ENCODE data around the gene ADGRB3.
"Not testable (repeated sequence)": the region's sequence is repeated elsewhere in the genome, so short reads cannot be mapped to it uniquely, and the experiment has no call there.

The ADGRB3 gene

DNA sequence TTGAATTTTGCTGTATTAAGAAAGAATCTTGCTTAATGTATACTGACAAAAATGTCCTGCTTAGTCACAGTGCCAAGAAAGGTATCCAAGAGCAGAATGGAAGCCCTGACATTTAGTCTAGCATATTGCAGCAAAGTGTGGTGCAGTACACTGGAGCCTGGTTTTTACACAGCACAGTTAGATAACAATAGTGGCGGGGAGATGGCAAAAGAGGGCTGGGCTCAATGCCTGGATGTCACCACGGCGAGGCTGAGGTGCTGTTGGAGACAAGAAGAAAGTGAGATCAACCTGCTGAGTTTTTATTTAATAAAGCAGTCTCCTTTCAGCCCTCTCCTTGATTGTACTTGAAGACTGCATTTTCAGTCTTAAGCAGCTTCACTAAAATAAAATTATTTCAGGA is 735.7 kb downstream of the ADGRB3 start:
- no peak for DNase-seq

DNA sequence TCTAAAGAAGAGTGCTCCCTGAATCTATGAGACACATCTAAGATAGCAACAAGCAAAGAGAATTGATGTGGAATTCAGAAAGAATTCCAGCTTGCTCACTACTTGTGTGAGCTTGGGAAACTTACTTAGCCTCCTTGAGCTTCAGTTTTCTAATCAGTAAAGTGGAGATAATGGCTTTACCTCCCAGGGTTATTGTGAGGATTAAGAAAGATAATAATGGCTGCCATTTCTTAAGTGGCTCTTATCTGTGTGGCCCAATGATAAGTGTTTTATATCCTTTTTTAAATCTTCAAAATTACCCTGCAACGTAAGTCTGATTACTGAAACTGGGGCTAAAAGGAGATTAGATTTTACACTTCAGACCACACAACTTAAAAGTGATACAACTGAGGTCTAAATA is 743.2 kb downstream of the ADGRB3 start:
- DNase-seq: no peak

DNA sequence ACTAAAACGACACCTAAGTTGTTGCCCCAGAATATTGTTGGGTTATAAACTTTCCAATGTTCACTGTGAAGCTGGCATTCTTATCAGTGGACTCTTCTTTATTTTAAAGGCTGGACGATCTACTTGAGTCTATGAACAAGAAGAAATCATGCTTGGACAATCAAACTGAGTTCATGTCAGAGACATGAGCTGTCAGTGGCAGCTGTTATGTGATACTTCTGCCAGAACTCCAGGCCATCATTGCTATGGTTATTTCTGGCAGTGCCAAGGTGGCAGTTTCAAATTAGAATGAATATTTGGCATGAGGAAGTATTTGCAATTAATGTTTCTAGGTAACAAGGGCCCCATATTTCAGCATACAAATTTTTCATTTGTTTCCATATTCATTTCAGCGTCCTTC is 744.4 kb downstream of the ADGRB3 start:
- no peak for DNase-seq

DNA sequence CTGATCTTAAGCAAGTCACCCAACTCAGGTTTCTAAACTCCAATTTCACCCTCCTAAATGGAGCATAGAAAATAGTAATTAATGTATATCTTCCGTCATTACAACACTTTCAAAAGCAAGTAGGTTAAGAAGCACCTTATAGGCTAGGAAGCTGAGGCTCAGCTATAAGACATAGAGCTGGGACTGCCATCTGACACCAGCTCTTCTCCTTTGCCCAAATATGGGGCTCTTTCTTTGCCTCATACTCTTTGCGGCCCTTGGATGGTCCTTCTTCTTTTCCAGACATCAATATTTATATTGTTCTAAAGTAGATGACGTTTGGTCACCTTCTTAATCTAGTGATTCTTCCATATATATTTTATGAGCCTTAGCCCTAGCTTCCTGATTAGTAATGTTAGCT is 748.5 kb downstream of the ADGRB3 start:
- no peak for DNase-seq

DNA sequence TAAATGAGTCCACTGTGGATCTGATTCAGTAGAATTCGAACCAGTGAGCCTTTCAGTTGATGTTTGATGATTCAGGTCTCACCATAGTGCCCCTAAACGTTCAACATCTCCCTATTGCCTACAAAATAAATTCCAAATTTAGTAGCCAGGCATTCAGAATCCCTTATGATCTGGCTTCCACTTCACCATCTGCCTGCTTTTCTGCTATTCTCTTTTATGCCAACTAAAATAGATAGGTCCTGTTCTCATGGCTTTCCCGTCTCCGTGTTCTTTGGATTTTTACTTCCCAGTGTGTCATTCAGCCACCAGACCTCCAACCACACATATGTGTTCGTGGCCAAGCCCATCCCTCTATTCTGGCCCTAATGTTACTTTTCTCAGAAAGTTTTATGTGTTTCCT is 751.3 kb downstream of the ADGRB3 start:
- DNase-seq: no peak

DNA sequence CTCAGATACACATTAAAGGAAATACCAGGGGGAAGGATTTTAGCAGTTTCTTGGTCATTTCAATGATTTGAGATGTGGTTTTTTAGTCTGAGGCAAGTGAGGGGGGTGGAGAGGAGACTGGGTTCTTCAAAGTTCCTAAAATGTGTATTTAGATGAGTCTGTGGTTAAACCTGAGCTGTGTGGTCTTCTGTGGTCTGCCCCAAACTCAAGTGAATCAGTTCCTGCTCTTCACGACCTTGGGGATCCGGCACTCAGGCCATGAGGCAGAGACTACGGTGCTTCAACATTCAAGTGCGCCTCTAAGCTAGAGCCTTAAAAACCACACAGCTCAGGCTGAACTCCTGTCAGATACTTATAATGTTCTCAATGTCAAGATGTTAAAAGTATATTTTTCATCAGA is 755.0 kb downstream of the ADGRB3 start:
- no peak for DNase-seq

DNA sequence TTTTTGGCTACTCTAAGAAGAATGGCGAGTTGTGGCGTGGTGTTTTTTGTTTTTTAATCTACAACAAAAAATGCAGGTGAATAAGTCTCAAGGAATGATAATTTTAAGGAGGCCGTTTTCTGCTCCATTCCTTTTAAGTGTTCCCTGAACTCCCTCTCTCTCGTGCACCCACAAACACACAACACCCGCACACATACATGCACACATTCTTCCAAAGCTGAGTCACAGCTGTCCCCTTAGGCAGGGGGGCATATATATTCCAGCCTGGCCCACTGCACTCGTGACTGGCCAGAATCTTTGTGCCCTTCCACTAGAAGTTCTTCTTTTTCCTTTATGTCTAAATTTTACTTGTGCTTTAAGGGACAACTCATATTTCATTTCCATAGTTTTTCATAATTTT is 756.0 kb downstream of the ADGRB3 start:
- DNase-seq: no peak

DNA sequence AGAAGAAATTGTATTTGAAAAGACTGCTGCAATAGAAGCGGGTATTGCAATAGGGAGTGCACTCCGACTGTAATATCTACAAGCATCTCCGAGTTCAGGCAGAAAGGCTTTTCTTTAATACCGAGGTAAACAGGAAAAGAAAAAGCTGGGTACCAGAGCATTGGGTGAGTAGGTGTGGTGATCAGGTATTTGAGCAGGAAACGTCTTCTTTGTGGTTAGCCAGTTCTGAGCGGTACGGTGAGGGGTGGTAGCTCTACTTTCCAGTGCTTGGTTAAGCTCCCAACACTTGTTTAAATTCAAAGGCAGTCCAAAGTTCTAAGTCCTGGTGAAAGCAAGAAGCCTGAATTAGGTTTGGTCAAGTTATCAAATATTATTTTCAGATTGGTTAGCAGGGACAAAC is 757.7 kb downstream of the ADGRB3 start:
- no peak for DNase-seq

DNA sequence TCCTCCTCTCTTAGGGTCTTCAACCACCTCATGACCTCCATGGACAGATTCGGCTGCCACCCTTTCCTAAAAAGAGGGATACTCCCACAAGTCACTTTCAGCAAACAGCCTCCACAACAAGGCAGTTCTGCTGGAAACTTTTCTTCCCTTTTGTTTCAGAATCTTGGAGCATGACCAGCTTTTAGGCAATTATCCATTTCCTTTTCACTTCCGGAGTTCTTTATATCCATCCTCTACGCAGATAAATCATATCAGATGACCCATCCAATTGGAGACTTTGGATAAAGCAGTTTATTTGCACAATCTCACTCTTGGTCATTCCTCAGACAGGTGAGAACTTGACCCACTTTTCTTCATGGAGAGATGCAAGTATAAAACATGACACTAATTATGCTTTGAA is 763.2 kb downstream of the ADGRB3 start:
- no peak for DNase-seq

DNA sequence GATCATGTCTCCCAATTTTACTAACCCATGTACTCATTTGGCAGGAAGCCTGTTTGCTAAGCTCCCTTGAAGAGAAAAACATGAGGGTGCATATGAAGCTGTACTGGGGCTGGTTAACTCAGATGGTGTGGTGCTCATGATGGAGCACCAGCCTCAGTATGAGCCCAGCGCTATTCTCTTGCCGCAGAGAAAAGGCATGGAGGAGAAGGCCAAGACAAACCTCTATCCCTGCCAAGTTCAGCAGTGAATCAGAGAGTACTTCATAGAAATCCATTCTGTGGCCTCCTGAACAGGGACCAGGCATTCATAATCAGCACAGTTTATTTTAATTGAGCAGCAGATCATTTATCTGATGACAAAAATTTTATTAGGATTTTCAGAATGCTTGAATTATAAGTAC is 763.6 kb downstream of the ADGRB3 start:
- no peak for DNase-seq

DNA sequence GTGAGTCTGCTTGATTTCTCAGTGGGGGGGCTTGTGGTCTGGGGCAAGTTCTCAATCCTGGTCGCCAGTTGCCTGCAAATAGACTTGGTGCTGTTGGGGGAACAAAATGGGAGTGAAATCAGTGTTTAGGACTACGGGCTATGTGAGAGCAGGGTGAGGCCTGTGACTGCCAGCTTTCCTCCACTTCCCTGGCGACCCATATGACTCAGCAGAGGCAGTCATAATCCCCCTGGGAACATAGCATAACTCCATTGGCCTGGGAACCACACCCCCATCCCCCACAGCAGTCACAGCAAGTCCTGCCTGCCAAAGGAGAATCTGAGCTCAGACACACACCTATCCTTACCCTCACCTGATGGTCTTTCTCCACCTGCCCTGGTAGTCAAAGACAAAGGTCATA is 773.8 kb downstream of the ADGRB3 start:
- no peak for DNase-seq

DNA sequence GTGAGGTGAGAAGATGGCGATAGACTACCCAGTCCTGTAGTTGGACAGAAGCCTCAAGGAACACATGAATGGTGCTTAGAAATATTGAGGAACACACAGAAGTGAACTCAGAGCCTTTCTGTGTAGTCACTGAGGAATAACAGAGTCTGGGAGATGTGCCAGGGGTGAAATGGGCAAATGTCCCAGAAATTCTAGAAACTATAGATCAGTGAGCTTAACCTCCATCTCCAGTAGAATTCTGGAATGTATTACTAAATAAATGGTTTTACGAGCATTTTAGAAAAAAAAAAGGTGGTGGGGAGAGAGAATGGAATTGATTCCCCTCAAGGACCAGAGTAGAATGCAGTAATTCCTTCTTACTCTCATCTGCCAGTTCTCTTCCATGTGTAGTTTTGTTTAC is 781.7 kb downstream of the ADGRB3 start:
- no peak for DNase-seq

DNA sequence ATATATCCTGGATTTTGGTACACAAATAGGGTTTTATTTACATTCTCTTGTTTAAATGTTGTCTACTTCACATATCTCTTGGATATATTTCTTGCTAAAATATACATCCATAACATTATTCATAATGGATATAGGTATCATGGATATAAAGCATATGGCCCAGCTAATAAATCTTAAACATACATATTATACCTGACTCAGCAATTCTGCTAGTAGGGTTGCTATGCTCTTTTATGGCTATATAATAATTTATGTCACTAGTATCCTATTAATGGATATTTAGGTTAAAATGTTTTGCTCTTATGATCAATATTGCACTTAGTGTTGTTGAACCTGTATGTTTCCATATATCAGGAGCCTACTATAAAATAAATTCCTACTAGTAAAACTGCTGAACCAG is 786.2 kb downstream of the ADGRB3 start:
- no peak for DNase-seq

DNA sequence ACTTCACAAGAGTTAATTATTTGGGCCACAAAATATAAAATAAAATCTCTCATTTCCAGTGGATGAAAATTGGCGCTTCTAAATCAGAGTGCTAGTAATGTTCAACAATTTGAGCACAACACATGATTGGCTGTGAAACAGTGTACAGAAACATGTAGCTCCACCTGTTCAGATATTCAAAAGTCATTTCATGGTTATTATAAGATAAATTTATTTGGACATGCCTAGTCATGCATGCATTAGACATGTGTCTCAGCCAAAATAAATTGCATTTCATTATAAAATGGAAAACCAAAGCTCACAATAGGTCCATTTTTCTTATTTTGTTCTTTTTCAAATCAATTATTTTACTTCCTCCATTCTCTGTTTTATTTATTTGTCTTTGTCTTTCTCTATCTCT is 786.9 kb downstream of the ADGRB3 start:
- no peak for DNase-seq

DNA sequence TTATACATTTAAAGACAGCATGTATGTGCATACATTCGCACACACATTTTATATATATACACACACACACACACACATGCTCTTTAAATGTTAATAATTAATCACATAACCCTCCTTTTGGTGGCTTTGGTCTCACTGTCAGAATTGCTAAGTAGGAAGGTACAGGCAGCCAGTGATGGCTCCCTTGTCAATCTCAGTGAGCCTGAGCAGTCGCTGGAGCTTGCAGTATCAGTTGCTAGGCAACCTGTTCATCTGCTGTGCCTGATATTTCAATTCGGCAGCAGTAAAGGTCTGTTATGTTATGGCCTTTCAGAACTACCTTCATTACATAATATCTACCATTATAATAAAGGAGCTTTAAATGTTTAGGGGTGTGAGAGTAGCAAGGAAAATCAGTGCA is 787.4 kb downstream of the ADGRB3 start:
- peak in 1 of 2 experiments; percentile 25 for DNase-seq

DNA sequence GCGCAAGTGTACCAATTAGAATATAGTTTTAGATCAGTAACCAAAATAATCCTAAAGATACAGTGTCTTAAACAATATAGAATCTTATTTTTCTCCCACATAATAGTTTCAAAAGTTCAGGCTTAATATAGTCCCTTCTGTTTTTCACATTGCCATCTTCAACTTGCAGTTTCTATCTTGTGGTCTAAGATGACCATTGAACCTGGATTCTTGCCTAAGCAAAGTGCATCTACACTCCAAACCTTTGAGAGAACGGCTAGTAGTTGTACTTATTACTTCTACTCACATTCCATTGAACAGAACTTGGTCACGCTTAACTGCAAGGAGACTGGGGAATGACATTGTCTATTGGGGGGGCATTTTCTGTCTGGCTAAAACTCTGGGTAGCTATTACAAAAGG is 788.7 kb downstream of the ADGRB3 start:
- DNase-seq: no peak

DNA sequence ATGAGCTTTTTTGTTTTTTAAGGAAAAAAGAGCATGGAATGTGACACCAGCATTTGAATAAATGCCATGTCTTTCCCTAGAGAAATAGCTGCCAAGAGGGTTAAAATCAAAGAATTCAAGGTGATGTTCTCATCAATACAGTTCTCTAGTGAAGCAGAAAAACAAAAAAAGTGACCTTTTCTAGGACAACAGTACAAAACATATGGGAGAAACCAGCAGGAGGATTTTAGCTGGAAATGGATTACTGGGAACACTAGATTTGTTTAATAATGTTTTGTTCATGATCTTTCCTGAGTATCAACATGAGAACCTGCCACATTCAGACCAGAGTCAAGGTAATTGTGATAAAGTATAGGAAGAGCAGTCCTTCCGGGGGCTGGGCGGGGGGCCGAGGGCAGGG is 789.5 kb downstream of the ADGRB3 start:
- DNase-seq: no peak

DNA sequence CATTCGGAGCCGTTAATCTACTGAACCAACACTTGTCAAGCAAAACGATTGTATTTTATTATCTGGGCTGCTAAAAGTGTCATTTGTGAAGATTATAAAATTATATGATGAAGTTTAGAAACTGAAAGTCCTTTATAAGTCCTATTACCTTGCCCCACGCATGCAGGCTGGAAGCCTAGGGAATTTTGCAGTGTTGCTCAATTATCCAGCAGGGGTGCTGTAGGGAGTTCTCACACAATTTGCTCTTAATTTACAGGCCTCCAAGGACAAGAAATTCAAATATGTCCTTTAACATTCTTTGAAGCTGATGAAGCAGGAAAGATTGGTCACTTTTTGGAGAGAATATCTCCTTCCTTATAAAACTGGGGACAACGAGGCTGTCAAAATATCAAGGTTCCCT is 792.8 kb downstream of the ADGRB3 start:
- no peak for DNase-seq

DNA sequence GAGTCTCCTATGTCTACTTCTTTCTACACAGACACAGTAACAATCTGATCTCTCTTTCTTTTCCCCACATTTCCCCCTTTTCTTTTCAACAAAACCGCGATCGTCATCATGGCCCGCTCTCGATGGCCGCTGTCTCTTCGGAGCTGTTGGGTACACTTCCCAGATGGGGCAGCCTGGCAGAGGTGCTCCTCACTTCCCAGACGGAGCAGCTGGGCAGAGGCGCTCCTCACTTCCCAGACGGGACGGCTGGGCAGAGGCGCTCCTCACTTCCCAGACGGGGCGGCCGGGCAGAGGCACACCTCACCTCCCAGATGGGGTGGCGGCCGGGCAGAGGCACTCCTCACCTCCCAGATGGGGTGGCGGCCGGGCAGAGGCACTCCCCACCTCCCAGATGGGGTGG is 797.1 kb downstream of the ADGRB3 start:
- DNase-seq: not testable (repeated sequence)

DNA sequence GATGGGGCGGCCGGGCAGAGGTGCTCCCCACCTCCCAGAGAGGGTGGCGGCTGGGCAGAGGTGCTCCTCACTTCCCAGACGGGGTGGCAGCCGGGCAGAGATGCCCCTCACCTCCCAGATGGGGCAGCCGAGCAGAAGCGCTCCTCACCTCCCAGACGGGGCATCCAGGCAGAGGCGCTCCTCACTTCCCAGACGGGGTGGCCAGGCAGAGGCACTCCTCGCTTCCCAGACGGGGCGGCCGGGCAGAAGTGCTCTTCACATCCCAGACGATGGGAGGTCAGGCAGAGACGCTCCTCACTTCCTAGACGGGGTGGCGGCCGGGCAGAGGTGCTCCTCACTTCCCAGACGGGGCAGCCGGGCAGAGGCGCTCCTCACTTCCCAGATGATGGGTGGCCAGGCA is 798.0 kb downstream of the ADGRB3 start:
- not testable (repeated sequence) for DNase-seq

DNA sequence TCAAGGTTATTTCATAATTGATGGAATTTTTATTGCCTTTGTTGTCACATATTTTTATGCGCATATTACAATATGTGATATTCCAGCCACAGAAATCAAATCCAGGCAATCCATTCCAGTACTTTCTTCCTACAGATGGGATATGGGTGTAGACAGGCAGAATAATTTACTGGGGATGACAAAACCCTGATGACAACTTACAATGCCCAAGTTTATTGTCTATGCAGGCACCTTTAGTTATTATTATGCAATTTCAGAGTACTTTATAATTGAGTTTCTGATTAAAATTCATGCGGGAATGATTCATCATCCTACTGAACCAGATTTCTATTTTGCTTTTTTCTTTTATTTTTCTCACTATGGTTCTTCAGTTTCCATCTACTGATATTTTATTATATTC is 803.0 kb downstream of the ADGRB3 start:
- DNase-seq: no peak
